Measurements from ENCODE around the gene GPX4.

The GPX4 gene

DNA sequence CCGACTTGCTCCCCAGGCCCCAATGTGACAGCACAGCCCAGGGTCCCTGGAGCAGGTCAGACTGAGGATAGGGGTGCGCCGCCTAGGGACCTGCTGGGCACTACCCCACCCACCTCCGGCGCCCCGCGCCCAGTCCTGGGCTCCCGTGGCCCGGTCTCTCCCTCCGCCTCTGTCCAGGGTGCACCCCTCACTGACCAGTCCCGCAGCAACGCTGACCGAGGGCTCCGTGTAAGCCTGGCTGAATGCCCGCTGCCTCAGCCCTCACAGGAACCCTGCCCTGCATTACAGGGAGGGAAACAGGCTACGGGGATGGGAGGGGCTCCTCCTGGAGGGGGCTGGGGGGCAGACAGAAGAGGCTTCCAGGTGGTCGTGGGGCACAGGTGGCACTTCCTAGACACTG is 31.7 kb downstream of the GPX4 start:
- no peak for DNase-seq

DNA sequence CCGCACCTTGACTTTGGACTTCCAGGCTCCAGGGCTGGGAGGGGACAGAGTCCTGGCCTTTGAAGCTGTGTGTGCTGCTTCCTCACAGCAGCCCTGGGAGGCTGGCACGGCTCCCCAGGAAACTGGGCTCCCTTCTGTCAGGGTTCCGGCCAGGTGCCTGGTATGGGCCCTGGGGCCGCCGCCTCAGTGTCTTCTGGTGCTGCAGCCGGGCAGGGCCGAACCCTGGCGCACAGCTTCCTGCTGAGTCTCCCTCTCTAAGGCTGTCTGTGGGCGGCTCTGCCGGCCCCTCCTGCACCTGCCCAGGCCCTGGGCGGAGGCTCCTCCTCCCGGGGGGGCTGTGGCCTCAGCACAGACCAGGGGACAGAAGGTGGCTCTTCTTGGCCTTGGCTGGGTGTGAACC is 32.4 kb downstream of the GPX4 start:
- no peak for DNase-seq

DNA sequence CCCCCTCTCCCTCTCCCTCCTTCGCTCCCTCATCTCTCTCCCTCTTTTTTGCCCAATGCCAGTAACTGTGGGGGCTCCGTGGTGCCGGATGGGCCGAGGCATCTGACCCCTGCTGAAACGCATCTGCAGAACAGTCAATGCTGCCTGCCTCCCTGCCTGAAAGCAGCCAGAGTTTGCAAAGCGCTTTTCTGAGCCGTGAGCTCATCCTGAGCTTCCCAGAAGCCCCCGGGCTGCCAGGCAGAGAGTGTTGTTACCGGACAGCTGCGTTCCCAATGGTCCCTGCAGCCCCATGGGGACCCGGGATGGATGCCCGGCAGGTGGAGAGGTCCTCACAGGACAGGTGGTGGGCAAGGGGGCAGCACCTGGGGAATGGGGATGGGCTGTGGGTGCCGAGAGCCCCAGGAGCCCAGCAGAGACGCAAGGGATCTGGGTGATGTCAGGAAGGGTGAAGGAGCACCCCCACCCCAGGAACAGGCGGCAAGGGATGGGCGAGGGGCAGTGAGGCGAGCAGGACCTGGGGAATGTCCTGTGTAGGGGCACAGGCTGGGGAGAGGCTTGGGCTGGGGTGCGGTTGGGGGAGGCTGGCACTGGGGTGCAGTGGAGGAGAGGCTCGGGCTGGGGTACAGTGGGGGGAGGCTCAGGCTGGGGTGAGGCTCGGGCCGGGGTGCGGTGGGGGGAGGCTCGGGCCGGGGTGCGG is 33.0 kb downstream of the GPX4 start:
- no peak for DNase-seq

DNA sequence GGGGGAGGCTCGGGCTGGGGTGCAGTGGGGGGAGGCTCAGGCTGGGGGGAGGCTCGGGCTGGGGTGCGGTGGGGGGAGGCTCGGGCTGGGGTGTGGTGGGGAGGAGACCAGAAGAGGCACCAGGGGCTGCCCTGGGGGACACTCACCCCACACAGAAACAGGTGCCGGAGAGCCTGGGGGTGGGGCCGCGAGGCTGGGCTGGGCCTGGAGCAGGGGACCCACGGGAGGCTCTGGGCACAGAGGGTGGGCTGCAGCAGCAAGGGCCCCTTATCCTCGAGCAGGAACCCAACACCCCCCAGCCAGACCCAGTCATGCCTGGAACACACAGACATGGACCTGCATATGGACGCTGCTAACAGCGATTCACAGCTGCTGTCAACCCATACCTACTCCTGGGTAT is 34.3 kb downstream of the GPX4 start:
- no peak for DNase-seq

DNA sequence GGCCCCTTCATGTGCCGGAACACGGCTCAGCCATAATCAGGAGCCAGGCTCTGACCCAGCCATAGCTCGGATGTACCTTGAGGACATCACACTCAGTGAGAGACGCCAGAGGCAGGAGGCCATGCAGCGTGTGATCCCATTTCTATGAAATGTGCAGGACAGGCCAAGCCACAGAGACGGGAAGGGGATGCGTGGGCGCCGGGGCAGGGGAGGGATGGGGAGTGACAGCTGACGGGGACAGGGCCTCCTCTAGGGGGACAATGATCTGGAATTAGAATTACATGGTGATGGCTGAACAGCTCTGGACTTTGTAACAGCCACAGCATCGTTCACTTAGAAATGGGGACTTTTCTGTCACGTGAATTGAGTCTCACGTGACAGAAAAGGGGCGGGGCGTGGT is 35.3 kb downstream of the GPX4 start:
- DNase-seq = no peak

DNA sequence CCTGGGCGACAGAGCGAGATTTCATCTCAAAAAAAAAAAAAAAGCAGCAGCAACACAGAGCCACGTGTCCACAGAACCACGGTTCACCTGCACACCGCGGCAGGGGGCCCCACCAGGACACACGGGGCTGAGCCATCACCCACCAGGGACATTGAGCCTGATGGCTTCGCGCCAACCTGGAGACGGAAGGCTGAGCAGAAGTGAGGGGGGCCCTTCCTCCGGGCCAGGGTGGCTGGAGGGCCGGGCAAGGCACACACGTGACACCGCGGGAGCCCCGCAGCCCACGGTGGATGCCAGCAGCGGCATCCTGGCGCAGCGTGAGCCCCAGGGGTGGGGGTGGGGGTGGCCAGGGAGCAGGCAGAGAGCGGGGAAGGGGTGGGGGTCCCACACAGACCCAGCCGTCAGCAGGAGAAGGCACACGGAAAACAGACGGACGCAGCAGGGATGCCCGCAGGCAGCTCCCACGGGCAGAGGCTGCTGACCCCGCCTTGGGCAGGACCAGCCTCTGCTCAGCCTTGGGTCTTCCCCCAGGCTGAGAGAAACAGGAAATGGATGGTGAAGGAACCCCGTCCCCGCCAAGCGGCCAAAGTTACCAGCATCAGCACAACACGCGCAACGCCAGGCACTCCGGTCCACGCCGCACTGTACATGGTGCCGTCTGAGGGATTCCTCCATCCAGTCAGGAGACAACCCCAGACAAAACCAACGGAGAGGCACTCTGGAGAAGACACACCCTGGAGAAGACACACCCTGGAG is 36.7 kb downstream of the GPX4 start:
- no peak for DNase-seq

DNA sequence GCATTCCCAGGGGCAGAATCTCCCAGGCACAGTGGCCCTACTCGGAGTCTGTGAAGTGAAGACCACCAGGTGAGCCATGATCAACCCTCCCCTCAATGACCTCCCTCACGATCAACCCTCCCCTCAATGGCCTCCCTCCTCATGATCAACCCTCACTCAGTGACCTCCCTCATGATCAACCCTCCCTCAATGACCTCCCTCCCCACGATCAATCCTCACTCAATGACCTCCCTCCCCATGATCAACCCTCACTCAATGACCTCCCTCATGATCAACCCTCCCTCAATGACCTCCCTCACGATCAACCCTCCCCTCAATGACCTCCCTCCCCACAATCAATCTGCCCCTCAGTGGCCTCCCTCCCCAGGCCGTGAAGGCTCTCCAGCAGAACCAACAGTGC is 38.1 kb downstream of the GPX4 start:
- DNase-seq = no peak

DNA sequence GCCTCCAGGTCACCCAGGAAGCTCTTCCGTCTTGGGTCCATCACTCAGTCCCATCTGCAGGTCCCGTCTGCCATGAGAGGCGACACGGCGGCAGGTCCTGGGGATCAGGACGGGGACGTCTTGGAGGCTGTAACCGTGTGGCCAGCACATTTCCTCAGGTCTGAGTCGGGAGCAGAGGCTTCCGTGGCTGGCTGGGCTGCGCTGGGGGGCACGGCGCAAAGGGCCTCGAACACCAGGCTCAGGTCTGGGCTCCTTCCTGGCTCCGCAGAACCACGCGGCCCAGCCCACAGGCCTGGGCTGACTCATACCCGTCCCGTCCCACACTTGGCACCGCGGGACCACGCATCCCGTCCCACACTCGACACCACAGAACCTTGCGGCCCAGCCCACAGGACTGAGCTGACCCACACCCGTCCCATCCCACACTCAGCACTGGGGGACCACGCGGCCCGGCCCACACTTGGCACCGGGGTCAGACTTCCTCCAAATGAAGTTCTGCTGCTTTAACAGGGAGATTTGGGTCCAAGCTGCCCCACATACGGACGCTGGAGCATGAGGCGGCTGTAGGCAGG is 40.1 kb downstream of the GPX4 start:
- DNase-seq = no peak

DNA sequence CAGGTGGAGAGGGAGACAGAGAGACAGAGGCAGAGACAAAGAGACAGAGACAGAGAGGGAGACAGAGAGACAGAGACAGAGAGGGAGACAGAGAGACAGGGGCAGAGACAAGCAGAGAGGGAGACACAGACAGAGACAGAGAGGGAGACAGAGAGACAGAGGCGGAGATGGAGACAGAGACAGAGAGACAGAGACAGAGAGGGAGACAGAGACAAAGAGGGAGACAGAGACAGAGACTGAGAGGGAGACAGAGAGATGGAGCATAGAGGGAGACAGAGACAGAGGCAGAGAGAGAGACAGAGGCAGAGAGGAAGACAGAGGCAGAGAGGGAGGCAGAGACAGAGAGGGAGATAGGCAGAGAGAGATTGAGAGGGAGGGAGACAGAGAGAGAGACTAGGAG is 40.9 kb downstream of the GPX4 start:
- DNase-seq = no peak

DNA sequence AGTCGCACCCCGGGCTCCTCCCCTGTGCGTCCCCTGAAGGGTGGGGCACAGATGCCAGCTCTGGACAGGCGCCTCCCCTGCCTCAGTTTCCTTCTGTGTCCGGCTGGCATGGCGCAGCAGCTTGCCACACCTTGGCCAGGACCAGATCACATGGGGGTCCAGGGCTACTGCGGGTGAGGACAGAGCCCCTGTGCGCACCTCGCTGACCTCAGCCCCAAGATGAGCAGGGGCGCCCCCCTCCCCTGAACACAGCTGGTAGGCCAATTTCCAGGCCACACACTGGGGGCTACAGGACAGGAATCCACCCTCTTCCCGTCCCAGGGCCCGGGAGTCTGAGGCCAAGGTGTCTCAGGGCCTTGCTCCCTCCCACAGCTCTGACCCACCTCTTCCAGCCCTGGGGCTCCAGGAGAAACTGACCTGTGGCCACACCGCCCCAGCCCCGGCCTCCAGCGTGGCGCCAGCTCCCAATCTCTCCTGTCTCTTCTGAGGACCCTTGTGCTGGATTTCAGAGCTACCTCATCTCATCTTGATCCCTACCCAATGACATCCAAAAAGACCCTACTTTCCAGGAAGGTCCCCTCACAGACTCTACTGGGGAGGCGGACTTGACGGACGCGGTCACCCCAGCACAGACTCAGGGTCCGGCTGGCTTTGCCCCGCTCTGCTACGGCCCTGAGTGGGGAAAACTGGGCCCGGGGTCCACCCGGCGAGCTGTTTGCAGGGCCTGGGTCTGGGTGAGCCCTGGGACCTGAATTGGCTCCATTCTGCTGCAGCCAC is 42.0 kb downstream of the GPX4 start:
- no peak for DNase-seq

DNA sequence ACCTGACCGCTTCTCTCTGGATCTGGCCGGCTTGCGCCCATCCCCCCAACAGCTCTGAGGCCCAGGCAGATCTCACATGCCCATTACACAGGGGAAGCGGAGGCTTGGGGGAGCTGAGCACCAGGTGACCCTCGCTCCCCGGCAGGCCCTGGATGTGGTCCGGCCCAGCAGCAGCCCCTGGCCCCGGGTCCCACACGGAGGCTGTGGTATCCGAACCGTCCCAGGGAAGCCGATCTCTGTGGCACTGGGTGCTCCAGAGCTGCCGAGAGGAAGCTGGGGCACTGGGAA is 42.6 kb downstream of the GPX4 start:
- no peak for DNase-seq

DNA sequence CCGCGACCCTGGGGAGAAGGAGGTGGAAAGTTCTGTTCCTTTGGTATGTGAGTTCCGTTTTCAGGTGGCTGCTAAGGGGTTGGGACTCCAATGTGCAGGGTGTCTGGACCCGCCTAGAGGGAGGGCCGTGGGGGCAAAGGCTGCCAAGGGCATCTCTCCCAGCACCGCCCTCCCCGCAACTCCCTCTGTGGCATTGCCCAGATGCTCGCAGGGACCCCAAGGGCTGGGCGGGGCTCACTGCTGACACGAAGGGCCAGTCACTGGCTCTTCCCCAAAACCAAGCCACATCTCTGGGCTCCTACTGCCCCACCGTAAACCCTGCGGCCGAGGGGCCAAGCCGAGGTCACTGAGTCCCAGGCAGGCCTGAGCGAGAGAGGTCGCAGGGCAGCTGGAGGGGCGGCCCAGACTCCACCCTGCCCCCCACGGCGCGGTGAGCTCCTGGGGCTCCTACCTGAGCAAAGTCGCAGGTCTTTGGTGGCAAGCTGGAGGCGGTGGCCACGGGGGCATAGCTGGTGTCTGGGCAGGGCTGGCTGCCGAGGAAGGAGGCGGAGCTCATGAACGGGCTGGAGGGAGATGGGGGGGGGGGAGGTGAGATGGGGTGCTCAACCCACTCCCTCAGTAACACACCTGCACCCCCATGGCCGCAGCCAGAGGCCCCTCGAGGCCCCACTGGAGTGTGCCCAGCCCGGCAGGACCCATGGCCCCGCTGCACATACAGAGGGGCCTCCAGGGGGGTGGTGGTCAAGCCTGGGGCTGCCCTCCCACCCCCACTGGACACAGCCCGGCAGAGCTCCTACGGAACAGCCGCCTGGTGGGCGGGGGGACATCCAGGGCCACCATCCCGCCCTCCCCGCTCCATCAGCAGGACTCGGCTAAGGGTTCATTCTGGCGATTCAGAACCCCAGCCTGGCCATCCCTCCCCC is 43.3 kb downstream of the GPX4 start:
- no peak for DNase-seq

DNA sequence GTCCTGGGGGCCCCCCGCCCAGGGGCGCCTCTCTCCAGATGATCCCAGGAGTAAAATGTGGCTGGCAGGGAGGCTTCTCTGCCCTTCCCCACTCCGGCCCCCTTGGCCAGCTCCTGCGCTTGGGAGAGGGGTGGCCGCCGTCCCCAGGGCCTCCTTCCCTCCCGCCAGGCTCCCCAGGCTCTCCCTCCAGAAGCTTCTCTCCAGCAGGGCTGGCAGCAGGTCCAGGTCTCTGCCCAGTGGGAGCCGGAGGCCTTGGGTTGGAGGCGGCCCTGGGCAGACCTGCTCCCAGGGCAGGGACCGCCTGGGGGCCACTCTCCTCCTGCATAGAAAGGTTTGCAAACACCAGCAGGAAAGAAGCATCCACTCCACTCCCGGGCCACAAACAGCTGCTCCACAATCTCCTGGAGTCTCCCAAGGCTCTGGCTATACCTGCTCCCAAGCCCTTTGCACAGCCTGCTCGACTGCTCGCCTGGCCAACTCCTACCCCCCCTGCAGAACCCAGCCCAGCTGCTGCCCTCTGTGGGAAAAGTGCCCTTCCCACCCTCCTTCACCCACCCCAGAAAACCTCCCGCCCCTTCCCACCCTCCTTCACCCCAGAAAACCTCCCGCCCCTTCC is 44.2 kb downstream of the GPX4 start:
- no peak for DNase-seq

DNA sequence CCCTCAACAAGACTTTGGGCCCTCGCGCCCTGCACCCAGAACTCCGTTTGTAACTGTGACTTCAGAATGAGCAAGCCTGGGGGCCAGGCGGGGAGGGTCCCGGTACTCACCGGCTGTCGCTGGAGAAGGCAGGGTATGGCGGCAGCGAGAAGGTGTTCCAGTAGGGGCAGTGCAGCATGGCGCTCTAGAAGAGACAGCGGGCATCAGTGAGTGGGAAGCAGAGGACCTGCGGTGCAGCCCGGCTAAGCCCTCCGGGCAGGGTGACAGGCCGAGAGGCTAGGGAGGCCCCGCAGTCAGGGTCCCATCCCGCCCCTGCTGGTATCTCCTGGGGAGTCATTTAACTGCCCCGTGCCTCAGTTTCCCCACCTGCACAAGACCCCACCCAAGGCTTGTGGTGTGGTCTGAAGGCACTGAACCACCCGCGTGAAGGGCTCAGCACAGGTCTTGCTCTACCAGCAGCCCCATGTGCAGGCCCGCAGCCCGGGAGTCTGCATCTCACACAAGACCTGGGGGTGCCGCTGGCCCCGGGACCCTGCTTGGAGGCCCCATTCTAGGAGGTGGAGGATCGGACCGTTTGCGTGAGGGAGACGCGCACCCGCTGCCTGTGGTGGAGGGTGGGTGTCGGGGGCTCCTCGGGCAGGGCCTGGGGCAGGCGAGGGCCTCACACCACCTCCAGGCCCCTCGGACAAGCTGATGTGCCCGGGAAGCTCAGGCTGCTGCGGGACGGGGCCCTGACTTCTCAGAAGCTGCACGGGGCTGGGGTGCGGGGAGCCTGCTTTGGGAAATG is 45.7 kb downstream of the GPX4 start:
- no peak for DNase-seq

DNA sequence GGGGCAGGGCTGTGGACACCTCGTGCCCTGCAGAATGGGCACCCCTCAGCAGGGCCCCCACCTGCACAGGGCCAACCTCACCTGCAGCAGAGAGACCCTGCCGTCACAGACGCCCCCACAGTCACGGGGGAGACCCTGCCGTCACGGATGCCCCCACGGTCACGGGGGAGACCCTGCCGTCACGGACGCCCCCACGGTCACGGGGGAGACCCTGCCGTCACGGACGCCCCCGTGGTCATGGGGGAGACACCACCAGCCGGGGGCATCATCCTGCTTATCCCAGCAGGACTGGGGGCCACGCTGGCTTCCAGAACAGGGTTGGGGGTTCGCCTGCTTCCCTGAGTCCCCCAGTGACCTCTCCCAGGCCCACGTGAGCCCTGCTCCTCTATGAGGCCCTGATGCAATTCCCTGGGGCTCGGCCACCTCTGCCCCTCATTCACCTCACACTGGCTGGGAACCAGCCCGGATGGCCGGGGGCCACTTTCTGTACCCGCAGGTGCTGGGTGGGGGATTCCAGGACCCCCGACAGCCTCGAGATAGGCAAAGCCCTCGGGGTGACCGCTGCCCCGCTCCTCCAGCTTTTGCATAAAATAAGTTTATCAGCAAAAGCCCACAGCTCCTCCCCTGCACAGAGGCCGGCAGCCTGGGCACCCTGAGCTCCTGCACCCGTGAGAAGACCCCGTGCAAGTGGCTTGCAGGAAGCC is 46.7 kb downstream of the GPX4 start:
- DNase-seq = no peak

DNA sequence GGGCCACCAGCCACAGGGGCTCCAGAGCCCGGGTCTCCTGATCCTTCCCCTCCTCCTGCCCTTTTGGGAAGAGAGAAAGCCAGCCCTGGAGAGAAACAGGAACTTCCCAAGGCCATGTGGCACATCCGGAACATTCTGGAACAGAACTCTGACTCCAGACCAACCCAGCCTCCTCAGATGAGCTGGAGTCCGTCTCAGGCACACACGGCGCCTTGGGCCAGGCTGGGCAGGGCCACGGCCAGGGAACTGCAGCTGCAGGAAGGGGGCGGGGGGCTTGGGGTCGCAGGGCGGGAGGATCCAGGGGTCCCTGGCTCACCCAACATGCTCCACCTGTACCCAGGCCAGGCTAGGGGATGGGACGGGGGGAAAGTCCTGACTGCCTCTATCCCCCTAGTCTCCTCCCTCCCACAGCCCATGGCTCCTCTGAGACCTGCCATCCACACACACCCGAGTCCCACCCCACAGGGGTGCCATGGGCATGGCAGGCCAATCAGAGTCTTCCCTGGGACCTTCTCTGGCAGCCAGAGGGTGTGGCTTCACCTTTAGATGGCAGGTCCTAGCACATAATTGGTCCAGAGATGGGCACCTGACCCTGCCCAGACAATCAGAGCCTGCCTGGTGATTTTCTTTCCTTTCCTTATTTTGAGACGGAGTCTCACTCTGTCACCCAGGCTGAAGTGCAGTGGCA is 47.4 kb downstream of the GPX4 start:
- no peak for DNase-seq

DNA sequence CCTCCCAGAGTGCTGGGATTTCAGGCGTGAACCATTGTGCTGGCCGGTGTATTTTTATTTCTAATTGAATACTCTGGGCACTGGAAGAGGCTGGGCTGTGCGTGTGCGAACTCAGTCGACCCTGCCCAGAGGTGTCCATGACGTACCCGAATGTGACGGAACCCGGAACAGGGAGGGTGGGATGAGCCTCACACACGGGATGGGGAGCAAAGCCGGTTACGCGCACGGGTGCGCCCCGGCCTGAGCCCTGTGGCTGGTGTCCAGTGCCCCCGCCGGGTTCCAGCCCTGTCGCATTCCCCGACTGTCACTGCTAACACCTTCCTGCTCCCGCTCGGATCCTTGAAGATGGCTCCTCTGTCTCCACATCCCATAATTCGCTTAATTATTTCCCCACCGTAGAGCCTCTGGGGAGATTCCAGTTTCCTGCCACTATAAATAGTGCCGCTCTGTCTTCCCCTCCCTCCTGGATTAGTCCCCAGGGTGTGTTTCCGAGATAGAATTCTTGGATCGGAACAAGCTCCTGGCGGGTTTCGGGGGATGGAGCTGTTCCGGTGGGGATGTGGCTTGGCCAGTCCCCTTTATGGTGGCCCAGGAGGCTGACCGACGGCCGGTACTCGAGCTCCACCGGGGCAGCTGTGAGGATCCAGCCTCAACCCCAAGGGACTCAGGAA is 48.3 kb downstream of the GPX4 start:
- no peak for DNase-seq

DNA sequence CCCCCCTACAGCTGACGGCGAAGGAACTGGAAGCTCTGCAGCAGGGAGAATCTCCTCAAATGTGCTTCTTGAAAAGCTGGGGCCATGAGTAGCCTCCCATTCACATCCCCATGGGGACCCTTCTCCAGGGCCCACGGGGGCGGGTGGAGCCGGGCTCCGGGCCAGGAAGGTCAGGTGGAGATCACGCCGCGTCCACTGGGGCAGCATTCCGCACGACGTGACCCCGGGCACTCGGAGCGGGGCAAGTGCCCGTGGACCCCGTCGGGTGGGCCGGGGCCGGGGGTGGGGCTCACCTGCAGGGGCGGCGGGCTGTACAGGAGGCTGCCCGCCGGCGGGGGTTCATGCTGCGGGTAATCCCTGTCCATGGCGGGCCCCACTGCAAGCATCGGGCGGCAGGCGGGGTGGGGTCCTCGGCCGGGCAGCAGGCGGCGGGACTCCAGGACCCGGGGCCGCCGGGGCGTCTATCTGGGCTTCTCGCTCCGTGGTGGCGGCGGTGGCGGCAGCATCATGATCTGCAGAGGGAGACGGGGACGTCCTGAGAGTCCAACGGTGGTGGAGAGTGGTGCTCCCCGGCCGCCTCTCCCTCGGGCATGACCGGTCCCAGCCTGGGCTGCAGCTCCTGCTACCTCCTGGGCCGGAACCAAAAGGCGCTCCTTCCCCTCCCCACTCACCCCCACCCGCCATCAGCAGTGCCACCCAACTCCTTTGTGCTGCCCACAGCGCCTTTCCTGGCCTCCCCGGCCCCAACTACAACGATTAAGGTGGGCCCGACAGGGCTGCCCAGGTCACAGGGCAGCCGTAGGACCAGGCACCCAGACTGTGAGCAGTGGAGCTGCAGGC is 50.3 kb downstream of the GPX4 start:
- DNase-seq = no peak

Data from NCI-H1436 treated with DMSO at 0.1 percent for 48 hours (cell line).